Liver (tissue), 9 donors: ENCODE results near the gene DAAM1. TPM values are rescaled to one million over a fixed set of nuclear protein-coding genes. Genes with fewer than 3 reads are reported as not detected.

Experiments
- DNase-seq: peaks from one replicate; pipeline ENCODE4 v3.0.0-alpha.2; 2017; ENCODE audit warnings: low spot score
- H3K27ac ChIP-seq, 2 donors: one replicate each; pipeline ENCODE4 v1.7.0; 2013; ENCODE audit warnings: inconsistent platforms in 2 of 2, low read length in 2 of 2, control low read depth in 1 of 2, low read depth in 1 of 2, mild to moderate bottlenecking in 1 of 2
- H3K27me3 ChIP-seq, 4 donors: one replicate each; pipeline versions ENCODE4 v1.6.1 to v1.7.0; 2013; ENCODE audit warnings: low read length in 3 of 4, inconsistent platforms in 1 of 4, mild to moderate bottlenecking in 1 of 4, moderate library complexity in 1 of 4; ENCODE audit not compliant: control insufficient read depth in 4 of 4, insufficient read depth in 4 of 4
- H3K36me3 ChIP-seq, 4 donors: one replicate each; pipeline versions ENCODE4 v1.6.1 to v1.7.0; 2013; ENCODE audit warnings: low read length in 3 of 4, mild to moderate bottlenecking in 3 of 4, low read depth in 1 of 4, moderate library complexity in 1 of 4; ENCODE audit not compliant: control insufficient read depth in 4 of 4, insufficient read depth in 3 of 4
- H3K4me1 ChIP-seq, 4 donors: one replicate each; pipeline versions ENCODE4 v1.6.1 to v1.7.0; 2013; ENCODE audit warnings: low read length in 3 of 4, mild to moderate bottlenecking in 3 of 4, moderate library complexity in 1 of 4; ENCODE audit not compliant: control insufficient read depth in 4 of 4, insufficient read depth in 4 of 4
- H3K4me3 ChIP-seq, 3 donors: one replicate each; pipeline versions ENCODE4 v1.6.1 to v1.7.0; 2013; ENCODE audit warnings: low read length in 3 of 3, control low read depth in 1 of 3, low read depth in 1 of 3, mild to moderate bottlenecking in 1 of 3
- H3K9ac ChIP-seq, 2 donors: one replicate each; pipeline ENCODE4 v1.7.0; 2013; ENCODE audit warnings: low read length in 2 of 2, mild to moderate bottlenecking in 2 of 2, moderate library complexity in 2 of 2, control low read depth in 1 of 2, low read depth in 1 of 2
- H3K9me3 ChIP-seq, 4 donors: one replicate each; pipeline versions ENCODE4 v1.6.1 to v1.7.0; 2013; ENCODE audit warnings: low read length in 3 of 4; ENCODE audit not compliant: control insufficient read depth in 4 of 4
- ATF3 ChIP-seq: IDR thresholded peaks from 2 replicates; pipeline ENCODE4 v1.6.1; 2016; ENCODE audit warnings: antibody characterized with exemption
- CTCF ChIP-seq: fragments of 150-350 bp; IDR thresholded peaks from 2 replicates; pipeline ENCODE4 v1.5.1; 2017; ENCODE audit warnings: improper control_type of control experiment, low read depth, low read length; ENCODE audit not compliant: missing input control
- EGR1 ChIP-seq, 2 donors: IDR thresholded peaks; 2 replicates each; pipeline ENCODE4 v1.6.1; 2016 to 2018; ENCODE audit warnings: antibody characterized with exemption in 2 of 2, low read depth in 2 of 2
- FOXA1 ChIP-seq: IDR thresholded peaks from 2 replicates; pipeline ENCODE4 v1.6.1; 2016; ENCODE audit warnings: antibody characterized with exemption
- FOXA2 ChIP-seq: IDR thresholded peaks from 2 replicates; pipeline ENCODE4 v1.6.1; 2016; ENCODE audit warnings: antibody characterized with exemption
- GABPA ChIP-seq, 2 donors: IDR thresholded peaks in 1 of 2; conservative IDR thresholded peaks in 1 of 2; 2 replicates each; pipeline ENCODE4 v1.6.1; 2016; ENCODE audit warnings: antibody characterized with exemption in 2 of 2, mild to moderate bottlenecking in 1 of 2, moderate library complexity in 1 of 2
- HNF4A ChIP-seq, 2 donors: conservative IDR thresholded peaks; 2 replicates each; pipeline ENCODE4 v1.6.1; 2016; ENCODE audit warnings: antibody characterized with exemption in 2 of 2, mild to moderate bottlenecking in 2 of 2
- HNF4G ChIP-seq: IDR thresholded peaks from 2 replicates; pipeline ENCODE4 v1.6.1; 2016; ENCODE audit warnings: antibody characterized with exemption
- JUND ChIP-seq, 2 donors: IDR thresholded peaks; 2 replicates each; pipeline ENCODE4 v1.6.1; 2016; ENCODE audit warnings: antibody characterized with exemption in 2 of 2
- MAX ChIP-seq: IDR thresholded peaks from 2 replicates; pipeline ENCODE4 v1.6.1; 2016; ENCODE audit warnings: antibody characterized with exemption
- NR2F2 ChIP-seq: IDR thresholded peaks from 2 replicates; pipeline ENCODE4 v1.6.1; 2016; ENCODE audit warnings: antibody characterized with exemption
- RAD21 ChIP-seq, 2 donors: IDR thresholded peaks; 2 replicates each; pipeline ENCODE4 v1.6.1; 2016; ENCODE audit warnings: antibody characterized with exemption in 2 of 2, mild to moderate bottlenecking in 2 of 2
- REST ChIP-seq: IDR thresholded peaks from 2 replicates; pipeline ENCODE4 v1.6.1; 2016; ENCODE audit warnings: antibody characterized with exemption, mild to moderate bottlenecking
- RXRA ChIP-seq, 2 donors: IDR thresholded peaks; 2 replicates each; pipeline ENCODE4 v1.6.1; 2017 to 2018; ENCODE audit warnings: antibody characterized with exemption in 2 of 2, mild to moderate bottlenecking in 1 of 2
- SP1 ChIP-seq: IDR thresholded peaks from 2 replicates; pipeline ENCODE4 v1.6.1; 2018; ENCODE audit warnings: antibody characterized with exemption, mild to moderate bottlenecking
- TAF1 ChIP-seq: conservative IDR thresholded peaks from 2 replicates; pipeline ENCODE4 v1.6.1; 2016; ENCODE audit warnings: antibody characterized with exemption, mild to moderate bottlenecking
- YY1 ChIP-seq: IDR thresholded peaks from 2 replicates; pipeline ENCODE4 v1.6.1; 2016; ENCODE audit warnings: antibody characterized with exemption, mild to moderate bottlenecking
- ZBTB33 ChIP-seq: IDR thresholded peaks from 2 replicates; pipeline ENCODE4 v1.6.1; 2016; ENCODE audit warnings: antibody characterized with exemption
- WGBS: extraction: QIAGEN DNeasy Blood & Tissue Kit; methylation state at CpG from one replicate; pipeline ENCODE4 v1.1.7; 2013; 5-methylcytosine and 5-hydroxymethylcytosine counted together
- polyA plus RNA-seq, 2 donors: library from polyadenylated mRNA; stranded (reverse) in 1 of 2; unstranded in 1 of 2; fragments of 200-250 nt in 1 of 2; fragments of >200 nt in 1 of 2; fragmentation: Nextera tagmentation in 1 of 2; extraction: Ambion mirVana in 1 of 2; gene quantifications; one replicate each; pipeline versions ENCODE4 v1.2.1 to v1.2.3, GENCODE V29; 2013 to 2015
- total RNA-seq, 2 donors: library from RNA; depleted of rRNA; stranded (reverse); fragments of >200 nt; gene quantifications; one replicate each; pipeline ENCODE4 v1.2.3, GENCODE V29; 2014
- donor health status: healthy.
- donor health status: healthy.
- donor health status: healthy.
- donor health status: healthy.
- donor health status: healthy.

The DAAM1 gene
- total and polyA plus RNA-seq, 4 donors: 9.5 to 28.4 (median 18.5) TPM

GRCh38 chr14:59271734-59272133, 83.3 kb downstream of the DAAM1 start:
- no peak overlapping the region for H3K9ac ChIP-seq
- H3K9me3 ChIP-seq: no peaks in the 10 kb centered on the region
- no peaks in the 10 kb centered on the region for H3K27me3 ChIP-seq
- no peaks in the 10 kb centered on the region for H3K4me1 ChIP-seq
- TF ChIP-seq HNF4G: no peak
- TF ChIP-seq EGR1 (IDR thresholded peaks at IDR 0.05; ENCODE audit: low read depth in 2 of 2): no peak
- no peak for TF ChIP-seq REST
- no peak for TF ChIP-seq JUND (IDR thresholded peaks at IDR 0.05)
- TF ChIP-seq TAF1: no peak
- no peak for TF ChIP-seq ATF3
- TF ChIP-seq NR2F2: no peak
- TF ChIP-seq CTCF: no peak
- TF ChIP-seq FOXA2: no peak
- no peak for TF ChIP-seq YY1
- TF ChIP-seq RAD21 (IDR thresholded peaks at IDR 0.05): no peak
- TF ChIP-seq ZBTB33: no peak
- no peak for TF ChIP-seq SP1
- no peak for TF ChIP-seq RXRA (IDR thresholded peaks at IDR 0.05)
- TF ChIP-seq GABPA (IDR thresholded peaks at IDR 0.05 in 1 of 2, conservative IDR thresholded peaks at IDR 0.05 in 1 of 2): no peak
- TF ChIP-seq FOXA1: no peak
- TF ChIP-seq HNF4A (conservative IDR thresholded peaks at IDR 0.05): no peak
- no peak for TF ChIP-seq MAX
- peaks cover 0 to 6% (median 6%) of the 10 kb centered on the region in 4 donors for H3K36me3 ChIP-seq
- no peak overlapping the region for H3K4me3 ChIP-seq
- no peak overlapping the region for H3K27ac ChIP-seq
- DNase-seq: no peak
- whole genome bisulfite sequencing: 89% methylated on average over 4 of the region's 4 CpGs

- Histone ChIP-seq H3K4me3 (no peak overlapping the region), H3K27ac (no peak overlapping the region), H3K9ac (no peak overlapping the region), H3K4me1 (no peaks in the 10 kb centered on the region), H3K27me3 (no peaks in the 10 kb centered on the region), H3K36me3 (peaks cover 0 to 6% (median 3%) of the 10 kb centered on the region in 4 donors), H3K9me3 (no peaks in the 10 kb centered on the region)
- DNase-seq: no peak
- TF ChIP-seq FOXA1: no peak
- no peak for TF ChIP-seq JUND (IDR thresholded peaks at IDR 0.05)
- no peak for TF ChIP-seq GABPA (IDR thresholded peaks at IDR 0.05 in 1 of 2, conservative IDR thresholded peaks at IDR 0.05 in 1 of 2)
- no peak for TF ChIP-seq MAX
- TF ChIP-seq ZBTB33: no peak
- TF ChIP-seq CTCF: no peak
- TF ChIP-seq NR2F2: no peak
These were observed 84.2 kb downstream of the DAAM1 start for GRCh38 chr14:59272633-59273032.
